Left lung (tissue), 10 donors: Measurements from ENCODE around the gene MYT1. TPM values are rescaled to one million over a fixed set of nuclear protein-coding genes. Genes with fewer than 3 reads are reported as not detected.
A peak's percentile ranks its signal among the peaks of the same experiment; 100 is the strongest.
"Not testable (repeated sequence)": the region's sequence is repeated elsewhere in the genome, so short reads cannot be mapped to it uniquely, and the experiment has no call there.

ENCODE experiments used
- ATAC-seq: fragments of 200-7000 bp; cut with Tn5 transposase; one replicate; pipeline ENCODE4 v1.9.1; 2020; ENCODE audit warnings: moderate library complexity
- DNase-seq, 4 donors: peaks; one replicate each; pipeline ENCODE4 v3.0.0-alpha.2; 2013 to 2020
- H3K27ac ChIP-seq, 2 donors: fragments of 200-600 bp; sonication (generic) in 1 of 2; one replicate each; pipeline versions ENCODE4 v1.5.0 to v1.8.0; 2020 to 2021
- H3K27me3 ChIP-seq, 2 donors: fragments of 200-600 bp; sonication (generic) in 1 of 2; one replicate each; pipeline versions ENCODE4 v1.5.0 to v1.8.0; 2020 to 2021
- H3K36me3 ChIP-seq, 2 donors: fragments of 200-600 bp; sonication (generic) in 1 of 2; one replicate each; pipeline versions ENCODE4 v1.5.0 to v1.8.0; 2020 to 2021
- H3K4me1 ChIP-seq, 2 donors: fragments of 200-600 bp; one replicate each; pipeline ENCODE4 v1.8.0; 2021
- H3K4me3 ChIP-seq, 2 donors: fragments of 200-600 bp; sonication (generic) in 1 of 2; one replicate each; pipeline versions ENCODE4 v1.5.0 to v1.8.0; 2020 to 2021; ENCODE audit warnings: mild to moderate bottlenecking in 1 of 2
- H3K9me3 ChIP-seq, 2 donors: fragments of 200-600 bp; sonication (generic) in 1 of 2; one replicate each; pipeline versions ENCODE4 v1.5.0 to v1.8.0; 2020 to 2021
- CTCF ChIP-seq, 2 donors: fragments of 200-600 bp; sonication (generic) in 1 of 2; IDR thresholded peaks; one replicate each; pipeline versions ENCODE4 v1.5.0 to v1.8.0; 2021; ENCODE audit warnings: antibody characterized with exemption in 2 of 2
- intact Hi-C, 2 donors: fragments of 100-400 bp; cut with DNase I; formaldehyde crosslinking; loops; one replicate each; pipeline versions ENCODE4 v1.11.2 to v1.14.2; 2022
- polyA plus RNA-seq, 6 donors: library from polyadenylated mRNA; unstranded; fragments of 120-200 nt; gene quantifications; one replicate each; pipeline ENCODE4 v1.2.1, GENCODE V29; 2013; ENCODE audit not compliant: insufficient read length in 6 of 6
- total RNA-seq, 2 donors: library from RNA; stranded (reverse); fragmentation: NEBNext Ultra II Directional; extraction: Animal tissue kit (Norgen Biotek cat#: 25700); gene quantifications; one replicate each; pipeline ENCODE4 v1.2.1, GENCODE V29; 2021
- donor health status: DM: no; HTN: yes; CAD: no.
- donor health status: DM: no; HTN: no; CAD: no.

Gene MYT1
- total and polyA plus RNA-seq, 8 donors, result 0.26 to 0.42 (median 0.32) TPM; not detected in 2

GRCh38 chr20:64231621-64232550 lies 67.6 kb downstream of the MYT1 start:
- no peak overlapping the region for H3K27ac ChIP-seq
- DNase-seq, result peak in 1 of 4 donors; percentile 52

GRCh38 chr20:64232794-64233193 lies 68.5 kb downstream of the MYT1 start:
- no peak for DNase-seq
- H3K9me3 ChIP-seq, result no peaks in the 10 kb centered on the region

More at GRCh38 chr20:64231621-64232550, 67.6 kb downstream of the MYT1 start:
- no peak overlapping the region for H3K4me3 ChIP-seq
- H3K9me3 ChIP-seq, result no peaks in the 10 kb centered on the region
- no peaks in the 10 kb centered on the region for H3K27me3 ChIP-seq
- no peak for TF ChIP-seq CTCF (IDR thresholded peaks at IDR 0.05)
- intact Hi-C loops, result no loop called here
- H3K36me3 ChIP-seq, result no peaks in the 10 kb centered on the region
- no peak for ATAC-seq
- no peaks in the 10 kb centered on the region for H3K4me1 ChIP-seq

GRCh38 chr20:64233725-64234124 lies 69.5 kb downstream of the MYT1 start:
- no peak for TF ChIP-seq CTCF (IDR thresholded peaks at IDR 0.05)
- ATAC-seq (no peak), DNase-seq (no peak)
- no peaks in the 10 kb centered on the region for H3K9me3 ChIP-seq
- H3K4me1 ChIP-seq, result no peaks in the 10 kb centered on the region
- H3K36me3 ChIP-seq, result no peaks in the 10 kb centered on the region
- no peak overlapping the region for H3K27ac ChIP-seq
- no peaks in the 10 kb centered on the region for H3K27me3 ChIP-seq
- intact Hi-C loops, result no loop called here
- H3K4me3 ChIP-seq, result no peak overlapping the region

More at GRCh38 chr20:64232794-64233193, 68.5 kb downstream of the MYT1 start:
- Histone ChIP-seq H3K36me3 (no peaks in the 10 kb centered on the region), H3K27me3 (no peaks in the 10 kb centered on the region), H3K27ac (no peak overlapping the region), H3K4me3 (no peak overlapping the region), H3K4me1 (no peaks in the 10 kb centered on the region)
- no peak for TF ChIP-seq CTCF (IDR thresholded peaks at IDR 0.05)
- intact Hi-C loops, result no loop called here
- no peak for ATAC-seq

- Histone ChIP-seq H3K27ac (no peak overlapping the region), H3K4me3 (no peak overlapping the region), H3K4me1 (no peaks in the 10 kb centered on the region), H3K9me3 (no peaks in the 10 kb centered on the region), H3K27me3 (no peaks in the 10 kb centered on the region), H3K36me3 (no peaks in the 10 kb centered on the region)
- TF ChIP-seq CTCF (IDR thresholded peaks at IDR 0.05), result no peak
- ATAC-seq (no peak), DNase-seq (no peak)
- intact Hi-C loops, result no loop called here
These were observed 70.1 kb downstream of the MYT1 start for GRCh38 chr20:64234291-64234791.

GRCh38 chr20:64234921-64235565 lies 70.8 kb downstream of the MYT1 start:
- H3K27ac ChIP-seq, DNase-seq, H3K27me3 ChIP-seq, intact Hi-C loops, H3K36me3 ChIP-seq, ATAC-seq, H3K4me3 ChIP-seq, H3K4me1 ChIP-seq, H3K9me3 ChIP-seq: not testable (repeated sequence)
